ENCODE measurements around the gene UQCRC1.
A peak's percentile ranks its signal among the peaks of the same experiment; 100 is the strongest.

UQCRC1 gene

GRCh38 chr3:48633256-48633655, 23.8 kb upstream of the UQCRC1 start:
- no peak for DNase-seq

- no peak for DNase-seq
These were observed 22.3 kb upstream of the UQCRC1 start for GRCh38 chr3:48631516-48632448.

GRCh38 chr3:48630833-48631232, 21.4 kb upstream of the UQCRC1 start:
- DNase-seq: no peak

- no peak for DNase-seq
These were observed 21.0 kb upstream of the UQCRC1 start for GRCh38 chr3:48630407-48630806.

GRCh38 chr3:48629894-48630293, 20.4 kb upstream of the UQCRC1 start:
- DNase-seq: no peak

GRCh38 chr3:48628277-48629017, 19.0 kb upstream of the UQCRC1 start:
- no peak for DNase-seq

- DNase-seq: no peak
These were observed 16.2 kb upstream of the UQCRC1 start for GRCh38 chr3:48625600-48625999.

- DNase-seq: no peak
These were observed 15.3 kb upstream of the UQCRC1 start for GRCh38 chr3:48624767-48625166.

GRCh38 chr3:48623851-48624547, 14.6 kb upstream of the UQCRC1 start:
- DNase-seq: peak; percentile 84

- DNase-seq: no peak
These were observed 12.0 kb upstream of the UQCRC1 start, which contains the start of gene TMEM89 for GRCh38 chr3:48621461-48621869. Gene TMEM89, minus strand, starts transcription at chr3:48621769. Its CDS starts 13 bp downstream, at chr3:48621756.

GRCh38 chr3:48619541-48620524, 10.4 kb upstream of the UQCRC1 start:
- no peak for DNase-seq

GRCh38 chr3:48617559-48617958, 8.1 kb upstream of the UQCRC1 start:
- DNase-seq: no peak

GRCh38 chr3:48614044-48614443, 4.6 kb upstream of the UQCRC1 start:
- DNase-seq: no peak

- no peak for DNase-seq
These were observed 2.9 kb upstream of the UQCRC1 start for GRCh38 chr3:48612309-48612708.

- no peak for DNase-seq
These were observed 1.9 kb downstream of the UQCRC1 start for GRCh38 chr3:48607519-48607918.

GRCh38 chr3:48601622-48601994, 7.8 kb downstream of the UQCRC1 start:
- DNase-seq: no peak

- DNase-seq: no peak
These were observed 8.5 kb downstream of the UQCRC1 start for GRCh38 chr3:48600711-48601621.

GRCh38 chr3:48599509-48600285, 9.7 kb downstream of the UQCRC1 start:
- DNase-seq: no peak

GRCh38 chr3:48599077-48599501, 10.4 kb downstream of the UQCRC1 start:
- no peak for DNase-seq

Measured in NCI-H1092 treated with DMSO at 0.1 percent for 48 hours (cell line).